A549 (cell line): ENCODE data around the gene DRAXIN.

ENCODE experiments used
- CTCF ChIP-seq: fragments of >200 bp; sonication (Bioruptor Twin); formaldehyde crosslinking; IDR thresholded peaks from 3 replicates; pipeline ENCODE4 v1.5.1; 2016
- MYC ChIP-seq: IDR thresholded peaks from 2 replicates; pipeline ENCODE4 v1.6.1; 2012; ENCODE audit warnings: mild to moderate bottlenecking, inconsistent platforms, low read length, improper control_type of control experiment, borderline replicate concordance

- TF ChIP-seq CTCF (no peak), MYC (no peak)
These were observed 10.3 kb upstream of the DRAXIN start, which contains the start of gene MAD2L2 for GRCh38 chr1:11681071-11681771.
